T-helper 17 cell (primary cell): Measurements from ENCODE around the gene GRWD1. TPM values are rescaled to one million over a fixed set of nuclear protein-coding genes. Genes with fewer than 3 reads are reported as not detected.
A peak's percentile ranks its signal among the peaks of the same experiment; 100 is the strongest.

Experiments
- ATAC-seq: fragments of 150-1000 bp; cut with Tn5 transposase; 2 replicates; pipeline ENCODE4 v1.10.0; 2021; ENCODE audit warnings: mild to moderate bottlenecking, moderate library complexity
- DNase-seq, 3 donors: peaks; one replicate each; pipeline versions ENCODE4 v3.0.0 to v3.0.0-alpha.2; 2020 to 2021
- H3K9me3 ChIP-seq: one replicate; pipeline ENCODE4 v1.7.0; 2013; ENCODE audit warnings: low read length, mild to moderate bottlenecking; ENCODE audit not compliant: control insufficient read depth, poor library complexity, severe bottlenecking
- H3K27ac Mint-ChIP-seq: one replicate; pipeline ENCODE4 v1.8.0; 2022; ENCODE audit warnings: mild to moderate bottlenecking, moderate library complexity, mixed read lengths
- H3K27me3 Mint-ChIP-seq: one replicate; pipeline ENCODE4 v1.8.0; 2022; ENCODE audit warnings: mixed read lengths
- H3K36me3 Mint-ChIP-seq: one replicate; pipeline ENCODE4 v1.8.0; 2022; ENCODE audit warnings: low read depth, mixed read lengths
- H3K4me1 Mint-ChIP-seq: one replicate; pipeline ENCODE4 v1.8.0; 2022; ENCODE audit warnings: mild to moderate bottlenecking, mixed read lengths
- H3K4me3 Mint-ChIP-seq: one replicate; pipeline ENCODE4 v1.8.0; 2022; ENCODE audit warnings: mild to moderate bottlenecking, moderate library complexity, mixed read lengths
- total RNA-seq, 4 donors: library from RNA in 2 of 4; stranded (reverse) in 2 of 4; gene quantifications; one replicate each; pipeline ENCODE4 v1.2.3 and lab custom pipeline; 2022 to 2026

Gene GRWD1
- total RNA-seq, 2 donors from 2014 or later: 32.5 TPM

GRCh38 chr19:48442116-48443035 lies 3.4 kb upstream of the GRWD1 start:
- Mint-ChIP-seq H3K4me3 (peak overlapping the region; percentile 81), H3K27me3 (peaks cover 29% of the 10 kb centered on the region), H3K36me3 (peaks cover 5% of the 10 kb centered on the region), H3K4me1 (peaks cover 20% of the 10 kb centered on the region), H3K27ac (peak overlapping the region; percentile 29)
- no peaks in the 10 kb centered on the region for H3K9me3 ChIP-seq
- ATAC-seq: no peak
- no peak for DNase-seq

- DNase-seq (no peak), ATAC-seq (no peak)
- Mint-ChIP-seq H3K27me3 (peaks cover 23% of the 10 kb centered on the region), H3K36me3 (peaks cover 4% of the 10 kb centered on the region), H3K27ac (no peak overlapping the region), H3K4me3 (no peak overlapping the region), H3K4me1 (peaks cover 20% of the 10 kb centered on the region)
- H3K9me3 ChIP-seq: no peaks in the 10 kb centered on the region
Observed at GRCh38 chr19:48443256-48443655, 2.5 kb upstream of the GRWD1 start.

- Mint-ChIP-seq H3K4me3 (peak overlapping the region; percentile 96), H3K27me3 (peaks cover 23% of the 10 kb centered on the region), H3K4me1 (peaks cover 25% of the 10 kb centered on the region), H3K27ac (no peak overlapping the region), H3K36me3 (peaks cover 8% of the 10 kb centered on the region)
- DNase-seq (no peak), ATAC-seq (no peak)
- no peaks in the 10 kb centered on the region for H3K9me3 ChIP-seq
Observed at GRCh38 chr19:48443731-48444128, 2.1 kb upstream of the GRWD1 start.

- peak overlapping the region; percentile 89 for H3K27ac Mint-ChIP-seq
- DNase-seq: no peak
- peak overlapping the region; percentile 96 for H3K4me3 Mint-ChIP-seq
- H3K4me1 Mint-ChIP-seq: peaks cover 26% of the 10 kb centered on the region
- peaks cover 23% of the 10 kb centered on the region for H3K27me3 Mint-ChIP-seq
- H3K9me3 ChIP-seq: no peaks in the 10 kb centered on the region
- no peak for ATAC-seq
- peaks cover 8% of the 10 kb centered on the region for H3K36me3 Mint-ChIP-seq
Observed at GRCh38 chr19:48444129-48444935, 1.5 kb upstream of the GRWD1 start.

- Mint-ChIP-seq H3K4me3 (peak overlapping the region; percentile 96), H3K4me1 (peaks cover 26% of the 10 kb centered on the region), H3K27ac (peak overlapping the region; percentile 89), H3K27me3 (peaks cover 23% of the 10 kb centered on the region), H3K36me3 (peaks cover 8% of the 10 kb centered on the region)
- ATAC-seq: no peak
- no peak for DNase-seq
- no peaks in the 10 kb centered on the region for H3K9me3 ChIP-seq
Observed at GRCh38 chr19:48444936-48445200, 915 bp upstream of the GRWD1 start.

- peaks cover 26% of the 10 kb centered on the region for H3K4me1 Mint-ChIP-seq
- H3K27me3 Mint-ChIP-seq: peaks cover 23% of the 10 kb centered on the region
- peak; percentile 41 for ATAC-seq
- DNase-seq: no peak
- H3K27ac Mint-ChIP-seq: peak overlapping the region; percentile 89
- peak overlapping the region; percentile 96 for H3K4me3 Mint-ChIP-seq
- no peaks in the 10 kb centered on the region for H3K9me3 ChIP-seq
- peaks cover 8% of the 10 kb centered on the region for H3K36me3 Mint-ChIP-seq
Observed at GRCh38 chr19:48445256-48445605, 552 bp upstream of the GRWD1 start.

- DNase-seq: no peak
- Mint-ChIP-seq H3K4me3 (peak overlapping the region; percentile 96), H3K27ac (peak overlapping the region; percentile 89), H3K4me1 (peaks cover 26% of the 10 kb centered on the region), H3K27me3 (peaks cover 16% of the 10 kb centered on the region), H3K36me3 (peaks cover 8% of the 10 kb centered on the region)
- H3K9me3 ChIP-seq: no peaks in the 10 kb centered on the region
- no peak for ATAC-seq
Observed at GRCh38 chr19:48446579-48446978, 796 bp downstream of the GRWD1 start.

GRCh38 chr19:48448563-48448962 lies 2.8 kb downstream of the GRWD1 start:
- no peaks in the 10 kb centered on the region for H3K9me3 ChIP-seq
- ATAC-seq (no peak), DNase-seq (no peak)
- Mint-ChIP-seq H3K27me3 (peaks cover 9% of the 10 kb centered on the region), H3K4me1 (peaks cover 26% of the 10 kb centered on the region), H3K36me3 (peaks cover 8% of the 10 kb centered on the region), H3K27ac (no peak overlapping the region), H3K4me3 (peak overlapping the region; percentile 58)

- peaks cover 10% of the 10 kb centered on the region for H3K36me3 Mint-ChIP-seq
- H3K9me3 ChIP-seq: no peaks in the 10 kb centered on the region
- H3K27ac Mint-ChIP-seq: no peak overlapping the region
- ATAC-seq (no peak), DNase-seq (no peak)
- peaks cover 18% of the 10 kb centered on the region for H3K4me1 Mint-ChIP-seq
- H3K27me3 Mint-ChIP-seq: no peaks in the 10 kb centered on the region
- H3K4me3 Mint-ChIP-seq: no peak overlapping the region
Observed at GRCh38 chr19:48450441-48450840, 4.7 kb downstream of the GRWD1 start.

- H3K4me1 Mint-ChIP-seq: peaks cover 15% of the 10 kb centered on the region
- H3K9me3 ChIP-seq: no peaks in the 10 kb centered on the region
- no peak for ATAC-seq
- no peak overlapping the region for H3K27ac Mint-ChIP-seq
- H3K36me3 Mint-ChIP-seq: peaks cover 10% of the 10 kb centered on the region
- no peak for DNase-seq
- no peak overlapping the region for H3K4me3 Mint-ChIP-seq
- H3K27me3 Mint-ChIP-seq: no peaks in the 10 kb centered on the region
Observed at GRCh38 chr19:48450863-48451262, 5.1 kb downstream of the GRWD1 start.

GRCh38 chr19:48451624-48452023 lies 5.8 kb downstream of the GRWD1 start:
- no peaks in the 10 kb centered on the region for H3K9me3 ChIP-seq
- Mint-ChIP-seq H3K27ac (no peak overlapping the region), H3K4me1 (peaks cover 10% of the 10 kb centered on the region), H3K36me3 (peaks cover 10% of the 10 kb centered on the region), H3K27me3 (no peaks in the 10 kb centered on the region), H3K4me3 (no peak overlapping the region)
- ATAC-seq: no peak
- DNase-seq: no peak

GRCh38 chr19:48452289-48453190 lies 6.8 kb downstream of the GRWD1 start:
- no peak overlapping the region for H3K27ac Mint-ChIP-seq
- H3K27me3 Mint-ChIP-seq: no peaks in the 10 kb centered on the region
- ATAC-seq (no peak), DNase-seq (no peak)
- no peaks in the 10 kb centered on the region for H3K9me3 ChIP-seq
- no peak overlapping the region for H3K4me3 Mint-ChIP-seq
- H3K4me1 Mint-ChIP-seq: peaks cover 10% of the 10 kb centered on the region
- peaks cover 10% of the 10 kb centered on the region for H3K36me3 Mint-ChIP-seq
